ENCODE measurements around the gene ROR1.
"Not testable (repeated sequence)": the region's sequence is repeated elsewhere in the genome, so short reads cannot be mapped to it uniquely, and the experiment has no call there.

ROR1 gene

GRCh38 chr1:63780565-63780964 is 6.7 kb downstream of the ROR1 start:
- Histone ChIP-seq H3K27me3 (ENCODE audit: control insufficient read depth, insufficient read depth, low read length) (no peaks in the 10 kb centered on the region), H3K9me3 (ENCODE audit: control insufficient read depth, low read length) (no peaks in the 10 kb centered on the region), H3K9ac (no peak overlapping the region), H3K36me3 (ENCODE audit: control insufficient read depth, insufficient read depth, low read length) (no peaks in the 10 kb centered on the region), H3K27ac (no peak overlapping the region), H3K4me1 (no peaks in the 10 kb centered on the region), H3K4me2 (ENCODE audit: low read length) (no peak overlapping the region), H3K4me3 (ENCODE audit: low read depth, low read length) (no peak overlapping the region), H3K79me2 (peaks cover 19% of the 10 kb centered on the region), H2AFZ (no peak overlapping the region)
- no peak for TF ChIP-seq CTCF (IDR thresholded peaks at IDR 0.05)

- H3K4me1 ChIP-seq = no peaks in the 10 kb centered on the region
These were observed 9.2 kb downstream of the ROR1 start for GRCh38 chr1:63782982-63783381.

GRCh38 chr1:63784083-63784482 is 10.3 kb downstream of the ROR1 start:
- Histone ChIP-seq H3K9me3 (ENCODE audit: control insufficient read depth, low read length) (no peaks in the 10 kb centered on the region), H3K4me2 (ENCODE audit: low read length) (no peak overlapping the region), H3K4me1 (no peaks in the 10 kb centered on the region), H3K27me3 (ENCODE audit: control insufficient read depth, insufficient read depth, low read length) (no peaks in the 10 kb centered on the region), H3K4me3 (ENCODE audit: low read depth, low read length) (no peak overlapping the region), H3K36me3 (ENCODE audit: control insufficient read depth, insufficient read depth, low read length) (no peaks in the 10 kb centered on the region), H2AFZ (peak overlapping the region; percentile 38), H3K9ac (no peak overlapping the region), H3K79me2 (peaks cover 16% of the 10 kb centered on the region), H3K27ac (no peak overlapping the region)
- TF ChIP-seq CTCF (IDR thresholded peaks at IDR 0.05) = no peak

More at GRCh38 chr1:63782982-63783381, 9.2 kb downstream of the ROR1 start:
- TF ChIP-seq CTCF (IDR thresholded peaks at IDR 0.05) = no peak
- Histone ChIP-seq H3K4me3 (ENCODE audit: low read depth, low read length) (no peak overlapping the region), H3K36me3 (ENCODE audit: control insufficient read depth, insufficient read depth, low read length) (no peaks in the 10 kb centered on the region), H3K79me2 (peaks cover 17% of the 10 kb centered on the region), H3K9me3 (ENCODE audit: control insufficient read depth, low read length) (no peaks in the 10 kb centered on the region), H3K4me2 (ENCODE audit: low read length) (no peak overlapping the region), H3K27me3 (ENCODE audit: control insufficient read depth, insufficient read depth, low read length) (no peaks in the 10 kb centered on the region), H3K27ac (no peak overlapping the region), H3K9ac (no peak overlapping the region), H2AFZ (no peak overlapping the region)

DNA sequence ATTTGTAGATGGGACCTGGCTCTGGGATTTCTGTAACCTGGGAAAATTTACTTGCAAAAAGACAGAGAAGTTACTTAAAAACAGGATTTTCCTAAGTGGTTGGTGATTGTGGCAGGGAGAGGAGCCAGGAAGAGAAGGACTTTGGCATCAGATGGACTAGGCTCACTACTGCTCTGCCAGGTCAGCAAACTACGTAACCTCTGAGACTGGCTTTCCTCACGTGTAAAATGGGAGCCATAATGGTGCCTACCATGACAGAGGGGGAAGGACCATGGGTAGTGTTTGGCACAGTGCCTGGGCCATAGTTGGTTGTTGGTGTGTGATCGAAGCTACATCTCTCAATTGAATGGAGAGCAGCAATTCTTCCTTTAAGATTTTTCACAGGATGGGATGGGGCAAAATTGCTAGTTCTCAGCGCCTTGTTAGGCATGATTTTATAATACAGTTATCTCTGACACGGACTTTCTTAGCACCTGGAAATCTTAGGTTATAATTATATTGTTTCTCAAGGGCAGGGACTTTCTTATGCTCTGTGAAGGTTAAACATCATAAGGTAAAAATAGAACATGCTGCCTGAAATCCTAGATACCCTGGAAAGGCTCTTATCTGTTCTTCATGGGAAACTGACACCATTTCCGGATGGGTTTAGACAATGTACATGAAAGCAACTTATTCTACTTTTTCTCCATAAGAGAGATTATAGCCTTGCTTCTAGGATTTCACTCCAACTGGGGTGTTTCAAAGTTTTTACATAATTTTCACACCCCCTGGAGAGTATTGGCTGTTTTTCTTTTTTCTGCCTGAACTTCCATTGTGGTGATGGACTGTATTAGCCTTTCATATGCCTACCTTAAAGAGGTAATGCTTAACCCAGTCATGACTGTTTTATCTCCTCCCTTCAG is 10.9 kb downstream of the ROR1 start:
- Histone ChIP-seq H3K4me2 (ENCODE audit: low read length) (peak overlapping the region; percentile 62), H3K4me3 (ENCODE audit: low read depth, low read length) (peak overlapping the region; percentile 20), H3K27ac (peak overlapping the region; percentile 43), H3K36me3 (ENCODE audit: control insufficient read depth, insufficient read depth, low read length) (no peaks in the 10 kb centered on the region), H2AFZ (peak overlapping the region; percentile 38), H3K79me2 (peaks cover 15% of the 10 kb centered on the region), H3K9ac (no peak overlapping the region), H3K27me3 (ENCODE audit: control insufficient read depth, insufficient read depth, low read length) (no peaks in the 10 kb centered on the region), H3K9me3 (ENCODE audit: control insufficient read depth, low read length) (no peaks in the 10 kb centered on the region), H3K4me1 (no peaks in the 10 kb centered on the region)
- TF ChIP-seq CTCF (IDR thresholded peaks at IDR 0.05) = no peak

- H3K9ac ChIP-seq; H3K4me3 ChIP-seq (ENCODE audit: low read depth, low read length); H2AFZ ChIP-seq; H3K27me3 ChIP-seq (ENCODE audit: control insufficient read depth, insufficient read depth, low read length); H3K9me3 ChIP-seq (ENCODE audit: control insufficient read depth, low read length); H3K27ac ChIP-seq; H3K36me3 ChIP-seq (ENCODE audit: control insufficient read depth, insufficient read depth, low read length); H3K4me2 ChIP-seq (ENCODE audit: low read length); H3K4me1 ChIP-seq: not testable (repeated sequence)
- H3K79me2 ChIP-seq = peaks cover 14% of the 10 kb centered on the region
These were observed 13.5 kb downstream of the ROR1 start for GRCh38 chr1:63787270-63787669.

All from parathyroid adenoma (tissue), 2 donors.